Neutrophil (primary cell): ENCODE data around the gene MAMDC2.
"Not testable (repeated sequence)": the region's sequence is repeated elsewhere in the genome, so short reads cannot be mapped to it uniquely, and the experiment has no call there.

Experiments used
- H3K27ac ChIP-seq: fragments of 200-600 bp; sonication (generic); 2 replicates; pipeline ENCODE4 v1.5.1; 2016; ENCODE audit warnings: mild to moderate bottlenecking, moderate library complexity
- H3K27me3 ChIP-seq: fragments of 200-600 bp; sonication (generic); 2 replicates; pipeline ENCODE4 v1.6.0; 2016; ENCODE audit warnings: mild to moderate bottlenecking
- H3K36me3 ChIP-seq: fragments of 200-600 bp; sonication (generic); 2 replicates; pipeline ENCODE4 v1.5.1; 2017
- H3K4me1 ChIP-seq, 2 experiments: fragments of 200-600 bp in 1 of 2; sonication (generic) in 1 of 2; 1 replicate in 1 of 2; 2 replicates in 1 of 2; pipeline versions ENCODE4 v1.5.1 to v1.6.1; 2013 to 2016; ENCODE audit warnings: low read depth in 1 of 2, low read length in 1 of 2, mild to moderate bottlenecking in 1 of 2, moderate library complexity in 1 of 2; ENCODE audit not compliant: control insufficient read depth in 1 of 2, insufficient read depth in 1 of 2
- H3K4me3 ChIP-seq, 2 experiments: fragments of 200-600 bp in 1 of 2; sonication (generic) in 1 of 2; 1 replicate in 1 of 2; 2 replicates in 1 of 2; pipeline ENCODE4 v1.5.1; 2013 to 2016; ENCODE audit warnings: low read depth in 1 of 2, low read length in 1 of 2, mild to moderate bottlenecking in 1 of 2, moderate library complexity in 1 of 2
- H3K9me3 ChIP-seq: fragments of 200-600 bp; sonication (generic); 2 replicates; pipeline ENCODE4 v1.5.1; 2016
- CTCF ChIP-seq: fragments of 200-600 bp; sonication (generic); IDR thresholded peaks from 2 replicates; pipeline ENCODE4 v1.5.1; 2016; ENCODE audit warnings: antibody characterized with exemption

Gene MAMDC2

GRCh38 chr9:70229026-70229425 lies 185.4 kb downstream of the MAMDC2 start:
- no peaks in the 10 kb centered on the region for H3K4me1 ChIP-seq
- H3K27ac ChIP-seq: no peak overlapping the region
- H3K4me3 ChIP-seq: no peak overlapping the region
- no peaks in the 10 kb centered on the region for H3K27me3 ChIP-seq
- H3K36me3 ChIP-seq: no peaks in the 10 kb centered on the region
- H3K9me3 ChIP-seq: no peaks in the 10 kb centered on the region
- TF ChIP-seq CTCF: no peak

- no peak for TF ChIP-seq CTCF
- Histone ChIP-seq H3K27ac (no peak overlapping the region), H3K9me3 (no peaks in the 10 kb centered on the region), H3K4me1 (no peaks in the 10 kb centered on the region), H3K27me3 (no peaks in the 10 kb centered on the region), H3K36me3 (no peaks in the 10 kb centered on the region), H3K4me3 (no peak overlapping the region)
Observed at GRCh38 chr9:70229579-70229978, 185.9 kb downstream of the MAMDC2 start.

- Histone ChIP-seq H3K27ac (no peak overlapping the region), H3K36me3 (no peaks in the 10 kb centered on the region), H3K4me3 (no peak overlapping the region), H3K27me3 (no peaks in the 10 kb centered on the region), H3K9me3 (no peaks in the 10 kb centered on the region), H3K4me1 (no peaks in the 10 kb centered on the region)
- TF ChIP-seq CTCF: no peak
Observed at GRCh38 chr9:70232476-70232875, 188.8 kb downstream of the MAMDC2 start.

- not testable (repeated sequence) for H3K4me3 ChIP-seq, H3K27ac ChIP-seq, H3K27me3 ChIP-seq, H3K4me1 ChIP-seq, H3K36me3 ChIP-seq, H3K9me3 ChIP-seq
Observed at GRCh38 chr9:70234208-70234607, 190.6 kb downstream of the MAMDC2 start.

GRCh38 chr9:70245952-70246351 lies 202.3 kb downstream of the MAMDC2 start:
- H3K4me1 ChIP-seq, H3K4me3 ChIP-seq, H3K36me3 ChIP-seq, H3K9me3 ChIP-seq, H3K27ac ChIP-seq, H3K27me3 ChIP-seq: not testable (repeated sequence)

- H3K4me3 ChIP-seq: no peak overlapping the region
- peaks cover 4 to 5% of the 10 kb centered on the region in 2 experiments for H3K4me1 ChIP-seq
- no peak overlapping the region for H3K27ac ChIP-seq
- no peaks in the 10 kb centered on the region for H3K9me3 ChIP-seq
- H3K27me3 ChIP-seq: no peaks in the 10 kb centered on the region
- no peak for TF ChIP-seq CTCF
- no peaks in the 10 kb centered on the region for H3K36me3 ChIP-seq
Observed at GRCh38 chr9:70250221-70250620, 206.6 kb downstream of the MAMDC2 start.

- no peak for TF ChIP-seq CTCF
- Histone ChIP-seq H3K27ac (no peak overlapping the region), H3K9me3 (no peaks in the 10 kb centered on the region), H3K27me3 (no peaks in the 10 kb centered on the region), H3K4me1 (peaks cover 16 to 17% of the 10 kb centered on the region in 2 experiments), H3K4me3 (no peak overlapping the region), H3K36me3 (no peaks in the 10 kb centered on the region)
Observed at GRCh38 chr9:70255486-70255885, 211.8 kb downstream of the MAMDC2 start.
